Brain microvascular endothelial cell (primary cell): ENCODE data around the gene PTBP1.

ENCODE experiments used
- DNase-seq: peaks from one replicate; pipeline ENCODE4 v3.0.0-alpha.2; 2020
- H3K27ac ChIP-seq: fragments of 250-450 bp; sonication (Bioruptor Pico); 2 replicates; pipeline ENCODE4 v1.5.1; 2020; ENCODE audit warnings: mild to moderate bottlenecking, moderate library complexity
- H3K27me3 ChIP-seq: fragments of 250-450 bp; sonication (Bioruptor Pico); replicated peaks from 2 replicates; pipeline ENCODE4 v1.5.1; 2020; ENCODE audit warnings: mild to moderate bottlenecking
- H3K36me3 ChIP-seq: fragments of 250-450 bp; sonication (Bioruptor Pico); replicated peaks from 2 replicates; pipeline ENCODE4 v1.5.1; 2020; ENCODE audit warnings: mild to moderate bottlenecking
- H3K4me3 ChIP-seq: 2 replicates; pipeline ENCODE4 v1.5.1; 2011; ENCODE audit warnings: low read depth, mild to moderate bottlenecking, control low read depth, low read length, moderate library complexity
- CTCF ChIP-seq: IDR thresholded peaks from 2 replicates; pipeline ENCODE4 v1.5.1; 2011; ENCODE audit warnings: low read depth, mild to moderate bottlenecking, moderate library complexity, low read length, control low read depth, inconsistent platforms; ENCODE audit errors: missing control alignments
- in situ Hi-C: cut with HindIII; loops from 2 replicates; pipeline ENCODE4 v1.10.0; 2017; ENCODE audit warnings: low sequenced_read_pairs, low pct_ligation_motif_present

Gene PTBP1

GRCh38 chr19:756821-757688, 40.2 kb upstream of the PTBP1 start:
- no peak overlapping the region for H3K4me3 ChIP-seq
- DNase-seq, result no peak
- no peak overlapping the region for H3K27ac ChIP-seq
- no peaks in the 10 kb centered on the region for H3K36me3 ChIP-seq
- no peak for TF ChIP-seq CTCF
- no peaks in the 10 kb centered on the region for H3K27me3 ChIP-seq
- in situ Hi-C loops, result no loop called here

- no peak for DNase-seq
- Histone ChIP-seq H3K27ac (no peak overlapping the region), H3K27me3 (no peaks in the 10 kb centered on the region), H3K36me3 (no peaks in the 10 kb centered on the region), H3K4me3 (no peak overlapping the region)
- TF ChIP-seq CTCF, result no peak
- in situ Hi-C loops, result no loop called here
Measured at GRCh38 chr19:757811-758668, 39.2 kb upstream of the PTBP1 start.

GRCh38 chr19:763181-763580, 34.1 kb upstream of the PTBP1 start:
- in situ Hi-C loops, result no loop called here
- no peak overlapping the region for H3K4me3 ChIP-seq
- no peak for DNase-seq
- no peak for TF ChIP-seq CTCF
- H3K27me3 ChIP-seq, result no peaks in the 10 kb centered on the region
- no peak overlapping the region for H3K27ac ChIP-seq
- no peaks in the 10 kb centered on the region for H3K36me3 ChIP-seq

GRCh38 chr19:763869-764268, 33.4 kb upstream of the PTBP1 start:
- Histone ChIP-seq H3K4me3 (no peak overlapping the region), H3K27ac (no peak overlapping the region), H3K36me3 (no peaks in the 10 kb centered on the region), H3K27me3 (no peaks in the 10 kb centered on the region)
- in situ Hi-C loops, result no loop called here
- TF ChIP-seq CTCF, result no peak
- DNase-seq, result no peak

GRCh38 chr19:764301-764700, 33.0 kb upstream of the PTBP1 start:
- Histone ChIP-seq H3K27ac (no peak overlapping the region), H3K4me3 (no peak overlapping the region), H3K36me3 (no peaks in the 10 kb centered on the region), H3K27me3 (no peaks in the 10 kb centered on the region)
- in situ Hi-C loops, result no loop called here
- TF ChIP-seq CTCF, result no peak
- DNase-seq, result no peak
